CD4-positive, alpha-beta T cell treated with Interleukin-6 at 100 ng/mL for 8 hours (primary cell): ENCODE data around the gene FSHR.

Experiments
- DNase-seq: peaks from one replicate; pipeline ENCODE4 v3.0.0-alpha.2; 2020; ENCODE audit warnings: mixed read lengths, low spot score

FSHR gene

GRCh38 chr2:49154140-49154539 is at the start of gene FSHR:
FSHR (minus strand) TSS chr2:49154515; CDS start chr2:49154417, 98 bp downstream.
- no peak for DNase-seq

GRCh38 chr2:49199266-49199665 is 45.0 kb upstream of the FSHR start:
- no peak for DNase-seq

- no peak for DNase-seq
Observed at GRCh38 chr2:49194701-49195100, 40.4 kb upstream of the FSHR start.

GRCh38 chr2:49192036-49192435 is 37.7 kb upstream of the FSHR start:
- DNase-seq: no peak

GRCh38 chr2:49189512-49190225 is 35.4 kb upstream of the FSHR start:
- no peak for DNase-seq

GRCh38 chr2:49186050-49186648 is 31.8 kb upstream of the FSHR start:
- no peak for DNase-seq

GRCh38 chr2:49178656-49179055 is 24.3 kb upstream of the FSHR start:
- DNase-seq: no peak

GRCh38 chr2:49177194-49177593 is 22.9 kb upstream of the FSHR start:
- DNase-seq: no peak

GRCh38 chr2:49175831-49176230 is 21.5 kb upstream of the FSHR start:
- no peak for DNase-seq

- no peak for DNase-seq
Observed at GRCh38 chr2:49174750-49175149, 20.4 kb upstream of the FSHR start.

- no peak for DNase-seq
Observed at GRCh38 chr2:49167131-49167530, 12.8 kb upstream of the FSHR start.

- no peak for DNase-seq
Observed at GRCh38 chr2:49165662-49166061, 11.3 kb upstream of the FSHR start.

GRCh38 chr2:49164729-49165128 is 10.4 kb upstream of the FSHR start:
- no peak for DNase-seq

GRCh38 chr2:49162151-49162550 is 7.8 kb upstream of the FSHR start:
- no peak for DNase-seq

GRCh38 chr2:49154891-49155290 is 576 bp upstream of the FSHR start:
- no peak for DNase-seq

GRCh38 chr2:49153252-49153651 is 1.1 kb downstream of the FSHR start:
- no peak for DNase-seq

GRCh38 chr2:49152824-49153223 is 1.5 kb downstream of the FSHR start:
- DNase-seq: no peak

GRCh38 chr2:49146401-49146800 is 7.9 kb downstream of the FSHR start:
- DNase-seq: no peak

GRCh38 chr2:49131801-49132200 is 22.5 kb downstream of the FSHR start:
- no peak for DNase-seq

- DNase-seq: no peak
Observed at GRCh38 chr2:49129034-49129433, 25.3 kb downstream of the FSHR start.

- DNase-seq: no peak
Observed at GRCh38 chr2:49123600-49123999, 30.7 kb downstream of the FSHR start.

GRCh38 chr2:49122107-49122506 is 32.2 kb downstream of the FSHR start:
- DNase-seq: no peak

- DNase-seq: no peak
Observed at GRCh38 chr2:49113046-49113445, 41.3 kb downstream of the FSHR start.

- no peak for DNase-seq
Observed at GRCh38 chr2:49111456-49111855, 42.9 kb downstream of the FSHR start.
